ENCODE data around the gene ZSCAN12. TPM values are rescaled to one million over a fixed set of nuclear protein-coding genes. Genes with fewer than 3 reads are reported as not detected.

Gene ZSCAN12
- total RNA-seq, 1 experiment from 2014 or later: 7.8 TPM

- H3K27me3 Mint-ChIP-seq (ENCODE audit: low read depth): no peaks in the 10 kb centered on the region
- no peak overlapping the region for H3K4me3 Mint-ChIP-seq
- peaks cover 33% of the 10 kb centered on the region for H3K36me3 Mint-ChIP-seq
- no peak overlapping the region for H3K27ac Mint-ChIP-seq
- POLR2A ChIA-PET: no interaction called here
- no peak for DNase-seq (ENCODE audit: low spot score)
- TF ChIP-seq ZSCAN18 (CRISPR knock-in tag; IDR thresholded peaks at IDR 0.05) (no peak), ZNF138 (CRISPR knock-in tag; conservative IDR thresholded peaks at IDR 0.05) (no peak)
- no peak for ATAC-seq
- CTCF ChIA-PET: no interaction called here
- H3K9me3 Mint-ChIP-seq: no peaks in the 10 kb centered on the region
- peaks cover 24% of the 10 kb centered on the region for H3K4me1 Mint-ChIP-seq
Observed at GRCh38 chr6:28378644-28379043, 20.9 kb downstream of the ZSCAN12 start.

GRCh38 chr6:28377879-28378278 lies 21.7 kb downstream of the ZSCAN12 start:
- TF ChIP-seq FOXP1 (CRISPR knock-in tag; IDR thresholded peaks at IDR 0.05; ENCODE audit: borderline replicate concordance) (no peak), E2F1 (CRISPR knock-in tag; IDR thresholded peaks at IDR 0.05) (no peak)
- peaks cover 30% of the 10 kb centered on the region for H3K36me3 Mint-ChIP-seq
- no peak overlapping the region for H3K27ac Mint-ChIP-seq
- no peak for DNase-seq (ENCODE audit: low spot score)
- H3K27me3 Mint-ChIP-seq (ENCODE audit: low read depth): no peaks in the 10 kb centered on the region
- POLR2A ChIA-PET: no interaction called here
- no peaks in the 10 kb centered on the region for H3K9me3 Mint-ChIP-seq
- ATAC-seq: no peak
- CTCF ChIA-PET: interaction anchor here (0.8 kb wide), 1 partner anchor 22 kb away, joined by 4 read pairs; no protein-coding TSS in a partner anchor
- H3K4me1 Mint-ChIP-seq: peaks cover 20% of the 10 kb centered on the region
- H3K4me3 Mint-ChIP-seq: no peak overlapping the region

GRCh38 chr6:28373925-28374324 lies 25.6 kb downstream of the ZSCAN12 start:
- ChIA-PET CTCF (no interaction called here), POLR2A (no interaction called here)
- Mint-ChIP-seq H3K9me3 (no peaks in the 10 kb centered on the region), H3K4me1 (peaks cover 4% of the 10 kb centered on the region; the same call in 1 of the 2 replicates), H3K4me3 (no peak overlapping the region), H3K36me3 (peaks cover 5% of the 10 kb centered on the region), H3K27ac (no peak overlapping the region), H3K27me3 (ENCODE audit: low read depth) (no peaks in the 10 kb centered on the region)
- ATAC-seq (no peak), DNase-seq (ENCODE audit: low spot score) (no peak)
- TF ChIP-seq EMX1 (CRISPR knock-in tag; IDR thresholded peaks at IDR 0.05): no peak
- TF ChIP-seq CREB1 (CRISPR knock-in tag; IDR thresholded peaks at IDR 0.05): no peak
- TF ChIP-seq ELF4 (CRISPR knock-in tag; IDR thresholded peaks at IDR 0.05; ENCODE audit: low read depth): no peak
- TF ChIP-seq MXD4 (CRISPR knock-in tag; IDR thresholded peaks at IDR 0.05; ENCODE audit: borderline replicate concordance): no peak
- no peak for TF ChIP-seq NR2C2 (CRISPR knock-in tag; IDR thresholded peaks at IDR 0.05)
- no peak for TF ChIP-seq IRF2 (CRISPR knock-in tag; IDR thresholded peaks at IDR 0.05; ENCODE audit: borderline replicate concordance, low read depth)
- TF ChIP-seq ATF1 (CRISPR knock-in tag; IDR thresholded peaks at IDR 0.05): no peak
- no peak for TF ChIP-seq SMAD3 (CRISPR knock-in tag; IDR thresholded peaks at IDR 0.05; ENCODE audit: borderline replicate concordance)
- no peak for TF ChIP-seq FOXJ3 (CRISPR knock-in tag; IDR thresholded peaks at IDR 0.05; ENCODE audit: borderline replicate concordance)
- no peak for TF ChIP-seq ARID4B (CRISPR knock-in tag; IDR thresholded peaks at IDR 0.05; ENCODE audit: borderline replicate concordance)
- TF ChIP-seq RORB (CRISPR knock-in tag; IDR thresholded peaks at IDR 0.05): no peak
- no peak for TF ChIP-seq ATF2 (CRISPR knock-in tag; IDR thresholded peaks at IDR 0.05; ENCODE audit: borderline replicate concordance, low read depth)
- no peak for TF ChIP-seq FOXP4 (CRISPR knock-in tag; IDR thresholded peaks at IDR 0.05)
- no peak for TF ChIP-seq TP53 (CRISPR knock-in tag; IDR thresholded peaks at IDR 0.05)
- no peak for TF ChIP-seq ZNF512 (CRISPR knock-in tag; IDR thresholded peaks at IDR 0.05; ENCODE audit: borderline replicate concordance)
